ENCODE data around the gene NRXN2. TPM values are rescaled to one million over a fixed set of nuclear protein-coding genes. Genes with fewer than 3 reads are reported as not detected.

NRXN2 gene
- total and polyA plus RNA-seq, 2 donors (not counting 3 experiments of a cell fraction or from before 2014, with no cell fraction given), result not detected

GRCh38 chr11:64644647-64645275, 78.2 kb downstream of the NRXN2 start:
- intact Hi-C loops (cut with micrococcal nuclease) (no loop called here), dilution Hi-C loops (cut with MboI; ENCODE audit: extremely low pct_ligation_motif_present, low sequenced_read_pairs) (loop anchor here (25.0 kb wide), 1 partner anchor 132 kb away; no protein-coding TSS in a partner anchor)
- Histone ChIP-seq H3K4me2 (ENCODE audit: insufficient read depth, low read length) (no peak overlapping the region), H3K27ac (ENCODE audit: insufficient read depth, low read depth, low read length) (no peak overlapping the region), H3K9me1 (replicated peaks; ENCODE audit: control insufficient read depth, extremely low read depth, insufficient read depth, low read length) (no peaks in the 10 kb centered on the region), H3K4me1 (ENCODE audit: control insufficient read depth, extremely low read depth, insufficient read depth, low read length) (no peaks in the 10 kb centered on the region), H4K20me1 (replicated peaks; ENCODE audit: control insufficient read depth, extremely low read depth, insufficient read depth, low read length) (no peaks in the 10 kb centered on the region), H3K27me3 (ENCODE audit: control insufficient read depth in 2 of 2, insufficient read depth in 2 of 2, low read length in 2 of 2) (peaks cover 47 to 52% of the 10 kb centered on the region in 2 experiments), H3K4me3 (replicated peaks in 1 of 3; ENCODE audit: insufficient read depth in 1 of 3, low read depth in 1 of 3, low read length in 3 of 3) (no peak overlapping the region), H3K9ac (replicated peaks; ENCODE audit: extremely low read depth, insufficient read depth, low read length) (no peak overlapping the region), H3K9me3 (replicated peaks; ENCODE audit: control insufficient read depth, insufficient read depth, low read length) (no peaks in the 10 kb centered on the region), H3K36me3 (ENCODE audit: control insufficient read depth in 2 of 2, extremely low read depth in 1 of 2, insufficient read depth in 2 of 2, low read length in 2 of 2) (no peaks in the 10 kb centered on the region), H2AFZ (ENCODE audit: low read depth, low read length) (no peak overlapping the region), H3K79me2 (ENCODE audit: control insufficient read depth, insufficient read depth, low read length) (no peaks in the 10 kb centered on the region)
- POLR2A ChIA-PET, result no interaction called here
- no peak for DNase-seq (ENCODE audit: low read depth, low spot score)
- BruUV-seq (replicated peaks), result no TSS peak
- TF ChIP-seq POLR2AphosphoS5 (IDR thresholded peaks at IDR 0.05; ENCODE audit: insufficient read depth, low read depth, low read length), result no peak
- no peak for TF ChIP-seq FOS (IDR thresholded peaks at IDR 0.05; ENCODE audit: borderline replicate concordance, insufficient read depth, low read length)
- no peak for TF ChIP-seq GATA2 (IDR thresholded peaks at IDR 0.05; ENCODE audit: insufficient read depth, insufficient read length, low read depth, low read length)
- TF ChIP-seq EZH2 (IDR thresholded peaks at IDR 0.05; ENCODE audit: borderline replicate concordance, low read depth, low read length, severe bottlenecking), result no peak
- no peak for TF ChIP-seq MAX (IDR thresholded peaks at IDR 0.05; ENCODE audit: insufficient read depth, insufficient read length)
- TF ChIP-seq CTCF (IDR thresholded peaks at IDR 0.05; ENCODE audit: extremely low read depth in 1 of 2, insufficient read depth in 1 of 2, low read depth in 1 of 2, low read length in 2 of 2), result no peak
- no peak for TF ChIP-seq MYC (IDR thresholded peaks at IDR 0.05; ENCODE audit: low read depth, low read length)
- no peak for TF ChIP-seq JUN (IDR thresholded peaks at IDR 0.05; ENCODE audit: borderline replicate concordance, insufficient read depth, insufficient read length, low read depth)
- TF ChIP-seq POLR2A (IDR thresholded peaks at IDR 0.05; ENCODE audit: low read depth, low read length), result no peak
- FAIRE-seq, result no peak
- CTCF ChIA-PET, result interaction anchor here (1.9 kb wide), 1 partner anchor 195 kb away, joined by 5 read pairs; no protein-coding TSS in a partner anchor

Measured in endothelial cell of umbilical vein (primary cell).